ENCODE data around the gene SPP1.

The SPP1 gene

DNA sequence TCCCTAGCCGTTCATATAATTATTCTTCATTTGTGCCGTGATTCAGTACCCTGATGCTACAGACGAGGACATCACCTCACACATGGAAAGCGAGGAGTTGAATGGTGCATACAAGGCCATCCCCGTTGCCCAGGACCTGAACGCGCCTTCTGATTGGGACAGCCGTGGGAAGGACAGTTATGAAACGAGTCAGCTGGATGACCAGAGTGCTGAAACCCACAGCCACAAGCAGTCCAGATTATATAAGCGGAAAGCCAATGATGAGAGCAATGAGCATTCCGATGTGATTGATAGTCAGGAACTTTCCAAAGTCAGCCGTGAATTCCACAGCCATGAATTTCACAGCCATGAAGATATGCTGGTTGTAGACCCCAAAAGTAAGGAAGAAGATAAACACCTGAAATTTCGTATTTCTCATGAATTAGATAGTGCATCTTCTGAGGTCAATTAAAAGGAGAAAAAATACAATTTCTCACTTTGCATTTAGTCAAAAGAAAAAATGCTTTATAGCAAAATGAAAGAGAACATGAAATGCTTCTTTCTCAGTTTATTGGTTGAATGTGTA, 7.0 kb downstream of the SPP1 start:
- TF ChIP-seq TEAD4 (IDR thresholded peaks at IDR 0.05) (no peak), CEBPB (IDR thresholded peaks at IDR 0.05) (no peak), EP300 (IDR thresholded peaks at IDR 0.05; ENCODE audit: borderline replicate concordance) (no peak), FOXM1 (IDR thresholded peaks at IDR 0.05; ENCODE audit: borderline replicate concordance, low read depth) (no peak), YY1 (IDR thresholded peaks at IDR 0.05; ENCODE audit: low read depth) (no peak), TAF1 (IDR thresholded peaks at IDR 0.05; ENCODE audit: low read depth) (no peak), ZBTB7A (IDR thresholded peaks at IDR 0.05; ENCODE audit: low read depth) (no peak)
- TF ChIP-seq, protein P1, sequence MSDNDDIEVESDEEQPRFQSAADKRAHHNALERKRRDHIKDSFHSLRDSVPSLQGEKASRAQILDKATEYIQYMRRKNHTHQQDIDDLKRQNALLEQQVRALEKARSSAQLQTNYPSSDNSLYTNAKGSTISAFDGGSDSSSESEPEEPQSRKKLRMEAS (IDR thresholded peaks at IDR 0.05): no peak

DNA sequence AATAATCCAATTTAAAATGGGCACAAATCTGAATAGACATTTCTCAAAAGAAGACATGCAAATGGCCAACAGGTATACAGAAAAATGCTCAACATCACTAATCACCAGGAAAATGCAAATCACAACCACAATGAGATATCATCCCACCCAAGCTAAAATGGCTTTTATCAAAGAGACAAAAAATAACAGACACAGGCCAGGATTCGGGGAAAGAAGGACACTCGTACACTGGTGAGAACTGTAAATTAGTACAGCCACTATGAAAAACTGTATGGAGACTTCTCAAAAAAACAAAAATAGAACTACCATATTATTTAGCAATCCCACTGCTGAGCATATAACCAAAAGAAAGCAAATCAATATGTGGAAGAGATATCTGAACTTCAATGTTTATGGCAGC, 8.5 kb downstream of the SPP1 start:
- TF ChIP-seq, protein P2, sequence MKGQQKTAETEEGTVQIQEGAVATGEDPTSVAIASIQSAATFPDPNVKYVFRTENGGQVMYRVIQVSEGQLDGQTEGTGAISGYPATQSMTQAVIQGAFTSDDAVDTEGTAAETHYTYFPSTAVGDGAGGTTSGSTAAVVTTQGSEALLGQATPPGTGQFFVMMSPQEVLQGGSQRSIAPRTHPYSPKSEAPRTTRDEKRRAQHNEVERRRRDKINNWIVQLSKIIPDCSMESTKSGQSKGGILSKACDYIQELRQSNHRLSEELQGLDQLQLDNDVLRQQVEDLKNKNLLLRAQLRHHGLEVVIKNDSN (IDR thresholded peaks at IDR 0.05): no peak
- TF ChIP-seq RAD21 (IDR thresholded peaks at IDR 0.05; ENCODE audit: low read depth) (no peak), TAF1 (IDR thresholded peaks at IDR 0.05; ENCODE audit: low read depth) (no peak), EP300 (IDR thresholded peaks at IDR 0.05; ENCODE audit: borderline replicate concordance) (no peak), CEBPB (IDR thresholded peaks at IDR 0.05) (no peak), ZBTB7A (IDR thresholded peaks at IDR 0.05; ENCODE audit: low read depth) (no peak), TCF12 (IDR thresholded peaks at IDR 0.05; ENCODE audit: low read depth) (no peak)

DNA sequence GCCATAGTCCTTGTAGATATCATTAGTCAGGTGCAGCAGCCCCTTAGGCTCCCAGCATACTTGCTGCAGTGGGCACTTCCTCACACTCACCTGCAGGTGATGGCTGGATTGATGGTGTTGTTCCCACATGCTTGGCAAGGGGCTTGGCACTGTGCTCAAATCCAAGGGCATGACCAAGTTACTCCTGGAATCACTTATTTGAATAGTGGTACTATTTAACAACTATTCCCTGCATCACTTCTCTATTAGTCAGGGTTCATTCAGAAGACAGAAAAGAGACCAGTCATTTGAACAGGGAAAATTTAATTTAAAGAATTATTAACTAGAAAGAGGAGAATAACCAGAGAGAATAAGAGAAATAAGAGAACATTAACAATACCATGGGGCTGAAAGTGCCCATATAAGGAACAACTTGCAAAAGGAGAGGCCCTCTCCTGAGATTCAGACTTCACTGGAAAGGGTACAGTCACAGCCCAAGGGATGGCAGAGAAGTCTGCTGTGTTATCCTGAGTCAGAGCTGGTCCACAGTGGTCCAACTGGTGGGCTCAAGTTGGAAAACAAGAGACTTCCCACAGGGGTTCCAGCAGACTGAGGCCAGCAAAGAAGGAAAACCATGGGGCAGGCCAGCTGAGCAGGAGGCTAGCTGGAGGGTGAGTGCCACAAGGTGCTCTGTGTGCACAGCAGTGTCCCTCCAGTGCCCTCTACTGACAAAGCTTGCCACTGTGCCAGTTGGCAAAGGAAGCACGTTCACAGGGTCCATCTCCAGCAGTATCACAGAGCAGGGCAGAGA, 9.8 kb downstream of the SPP1 start:
- TF ChIP-seq, protein P1 (IDR thresholded peaks at IDR 0.05): 0 out of 2 replicates have a peak, but pooled peaks have one; percentile 31
- no peak for TF ChIP-seq EP300 (IDR thresholded peaks at IDR 0.05; ENCODE audit: borderline replicate concordance)
- no peak for TF ChIP-seq EGR1 (IDR thresholded peaks at IDR 0.05)
- TF ChIP-seq TAF1 (IDR thresholded peaks at IDR 0.05; ENCODE audit: low read depth): no peak
- TF ChIP-seq NFIC (IDR thresholded peaks at IDR 0.05): no peak
- TF ChIP-seq YY1 (IDR thresholded peaks at IDR 0.05; ENCODE audit: low read depth): no peak
- peak; percentile 86 for TF ChIP-seq RAD21 (IDR thresholded peaks at IDR 0.05; ENCODE audit: low read depth)
- no peak for TF ChIP-seq ZBTB7A (IDR thresholded peaks at IDR 0.05; ENCODE audit: low read depth)

DNA sequence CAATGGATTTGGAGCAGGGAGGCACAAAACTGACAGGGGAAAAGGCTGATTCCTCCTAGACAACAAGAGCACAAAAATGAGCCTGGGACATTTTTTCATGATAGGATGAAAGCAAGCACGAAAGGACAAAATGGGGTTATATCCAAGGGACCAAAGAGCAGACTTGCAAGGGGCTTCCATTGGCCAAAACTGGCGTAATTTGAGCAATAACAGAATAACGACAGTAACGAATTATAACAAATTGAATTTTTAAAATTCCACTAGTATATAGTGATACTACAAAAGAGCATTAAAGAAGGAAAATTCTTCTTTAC, 10.3 kb downstream of the SPP1 start:
- no peak for TF ChIP-seq TEAD4 (IDR thresholded peaks at IDR 0.05)
- TF ChIP-seq, protein P3, sequence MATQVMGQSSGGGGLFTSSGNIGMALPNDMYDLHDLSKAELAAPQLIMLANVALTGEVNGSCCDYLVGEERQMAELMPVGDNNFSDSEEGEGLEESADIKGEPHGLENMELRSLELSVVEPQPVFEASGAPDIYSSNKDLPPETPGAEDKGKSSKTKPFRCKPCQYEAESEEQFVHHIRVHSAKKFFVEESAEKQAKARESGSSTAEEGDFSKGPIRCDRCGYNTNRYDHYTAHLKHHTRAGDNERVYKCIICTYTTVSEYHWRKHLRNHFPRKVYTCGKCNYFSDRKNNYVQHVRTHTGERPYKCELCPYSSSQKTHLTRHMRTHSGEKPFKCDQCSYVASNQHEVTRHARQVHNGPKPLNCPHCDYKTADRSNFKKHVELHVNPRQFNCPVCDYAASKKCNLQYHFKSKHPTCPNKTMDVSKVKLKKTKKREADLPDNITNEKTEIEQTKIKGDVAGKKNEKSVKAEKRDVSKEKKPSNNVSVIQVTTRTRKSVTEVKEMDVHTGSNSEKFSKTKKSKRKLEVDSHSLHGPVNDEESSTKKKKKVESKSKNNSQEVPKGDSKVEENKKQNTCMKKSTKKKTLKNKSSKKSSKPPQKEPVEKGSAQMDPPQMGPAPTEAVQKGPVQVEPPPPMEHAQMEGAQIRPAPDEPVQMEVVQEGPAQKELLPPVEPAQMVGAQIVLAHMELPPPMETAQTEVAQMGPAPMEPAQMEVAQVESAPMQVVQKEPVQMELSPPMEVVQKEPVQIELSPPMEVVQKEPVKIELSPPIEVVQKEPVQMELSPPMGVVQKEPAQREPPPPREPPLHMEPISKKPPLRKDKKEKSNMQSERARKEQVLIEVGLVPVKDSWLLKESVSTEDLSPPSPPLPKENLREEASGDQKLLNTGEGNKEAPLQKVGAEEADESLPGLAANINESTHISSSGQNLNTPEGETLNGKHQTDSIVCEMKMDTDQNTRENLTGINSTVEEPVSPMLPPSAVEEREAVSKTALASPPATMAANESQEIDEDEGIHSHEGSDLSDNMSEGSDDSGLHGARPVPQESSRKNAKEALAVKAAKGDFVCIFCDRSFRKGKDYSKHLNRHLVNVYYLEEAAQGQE (IDR thresholded peaks at IDR 0.05; ENCODE audit: low read depth): no peak
- no peak for TF ChIP-seq EP300 (IDR thresholded peaks at IDR 0.05; ENCODE audit: borderline replicate concordance)
- no peak for TF ChIP-seq RAD21 (IDR thresholded peaks at IDR 0.05; ENCODE audit: low read depth)
- TF ChIP-seq TAF1 (IDR thresholded peaks at IDR 0.05; ENCODE audit: low read depth): no peak
- no peak for TF ChIP-seq CREB1 (IDR thresholded peaks at IDR 0.05; ENCODE audit: low read depth)
- TF ChIP-seq NFIC (IDR thresholded peaks at IDR 0.05): no peak

DNA sequence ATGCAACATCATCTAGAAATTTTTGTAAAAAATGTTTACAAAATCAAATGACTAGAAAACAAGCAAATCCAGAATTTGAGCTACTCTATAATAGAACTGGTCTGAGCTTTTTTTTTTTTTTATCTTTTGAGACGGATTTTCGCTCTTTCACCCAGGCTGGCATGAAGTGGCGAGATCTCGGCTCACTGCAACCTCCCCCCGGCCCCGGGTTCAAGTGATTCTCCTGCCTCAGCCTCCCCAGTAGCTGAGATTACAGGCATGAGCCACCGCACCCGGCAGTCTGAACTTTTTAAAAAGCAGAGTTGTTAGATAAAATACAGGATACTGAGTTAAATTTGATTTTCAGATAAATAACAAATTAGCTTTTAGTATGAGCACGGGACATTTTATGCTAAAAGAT, 11.0 kb downstream of the SPP1 start:
- TF ChIP-seq, protein P2 (IDR thresholded peaks at IDR 0.05): no peak
- TF ChIP-seq, protein P1 (IDR thresholded peaks at IDR 0.05): no peak
- TF ChIP-seq EGR1 (IDR thresholded peaks at IDR 0.05) (no peak), TCF12 (IDR thresholded peaks at IDR 0.05; ENCODE audit: low read depth) (no peak), CREB1 (IDR thresholded peaks at IDR 0.05; ENCODE audit: low read depth) (no peak), CEBPB (IDR thresholded peaks at IDR 0.05) (no peak), TEAD4 (IDR thresholded peaks at IDR 0.05) (no peak), EP300 (IDR thresholded peaks at IDR 0.05; ENCODE audit: borderline replicate concordance) (no peak), TAF1 (IDR thresholded peaks at IDR 0.05; ENCODE audit: low read depth) (no peak), NFIC (IDR thresholded peaks at IDR 0.05) (no peak)

DNA sequence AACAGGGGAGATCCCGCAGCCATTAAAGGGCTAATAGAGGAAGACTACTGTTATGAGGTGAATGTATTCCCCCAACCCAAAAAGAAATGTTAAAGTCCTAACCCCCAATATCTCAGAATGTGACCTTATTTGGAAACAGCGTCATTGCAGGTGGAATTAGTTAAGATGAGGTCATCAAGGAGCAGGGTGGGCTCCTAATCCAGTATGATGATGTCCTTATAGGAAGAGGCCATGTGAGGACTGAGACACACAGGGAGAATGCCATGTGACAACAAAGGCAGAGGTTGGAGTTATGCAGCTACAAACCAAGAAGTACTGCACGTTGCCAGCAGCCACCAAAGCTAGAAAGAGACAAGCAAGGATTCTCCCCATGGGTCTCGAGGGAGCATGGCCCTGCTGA, 14.3 kb downstream of the SPP1 start:
- TF ChIP-seq, protein P2 (IDR thresholded peaks at IDR 0.05): no peak
- TF ChIP-seq TEAD4 (IDR thresholded peaks at IDR 0.05) (no peak), ZBTB7A (IDR thresholded peaks at IDR 0.05; ENCODE audit: low read depth) (no peak), FOXM1 (IDR thresholded peaks at IDR 0.05; ENCODE audit: borderline replicate concordance, low read depth) (no peak), TAF1 (IDR thresholded peaks at IDR 0.05; ENCODE audit: low read depth) (no peak), CEBPB (IDR thresholded peaks at IDR 0.05) (no peak), TCF12 (IDR thresholded peaks at IDR 0.05; ENCODE audit: low read depth) (no peak), YY1 (IDR thresholded peaks at IDR 0.05; ENCODE audit: low read depth) (no peak), NFIC (IDR thresholded peaks at IDR 0.05) (no peak), EP300 (IDR thresholded peaks at IDR 0.05; ENCODE audit: borderline replicate concordance) (no peak)
- TF ChIP-seq, protein P3 (IDR thresholded peaks at IDR 0.05; ENCODE audit: low read depth): no peak
- TF ChIP-seq, protein P1 (IDR thresholded peaks at IDR 0.05): no peak
